GM19397 (cell line): ENCODE data around the gene BBS12.

Experiments used
- ATAC-seq: cut with Tn5 transposase; IDR thresholded peaks from one replicate; pipeline ENCODE4 v1.9.1; 2021; ENCODE audit warnings: mild to moderate bottlenecking, moderate library complexity; ENCODE audit not compliant: unreplicated experiment

BBS12 gene

DNA sequence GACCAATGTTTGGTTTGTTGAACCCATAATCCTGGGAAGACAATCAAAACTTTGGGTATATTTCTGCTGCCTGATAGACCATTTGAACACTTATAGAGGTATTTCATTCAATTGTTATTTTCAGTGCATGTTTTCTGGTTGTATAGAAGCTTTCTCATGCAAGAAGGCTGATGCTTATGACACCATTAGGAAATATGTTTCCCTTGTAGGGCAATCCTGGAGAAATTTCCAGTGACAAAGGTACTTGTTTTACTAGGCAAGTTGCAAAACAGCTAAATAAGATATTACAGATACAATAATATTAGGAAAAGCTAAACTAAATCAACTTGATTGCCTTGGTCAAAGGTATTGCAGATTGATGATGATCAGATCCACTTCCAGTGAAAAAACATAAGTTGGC lies 61.3 kb downstream of the BBS12 start:
- ATAC-seq, result no peak
